ENCODE measurements around the gene P4HA2.

DNA sequence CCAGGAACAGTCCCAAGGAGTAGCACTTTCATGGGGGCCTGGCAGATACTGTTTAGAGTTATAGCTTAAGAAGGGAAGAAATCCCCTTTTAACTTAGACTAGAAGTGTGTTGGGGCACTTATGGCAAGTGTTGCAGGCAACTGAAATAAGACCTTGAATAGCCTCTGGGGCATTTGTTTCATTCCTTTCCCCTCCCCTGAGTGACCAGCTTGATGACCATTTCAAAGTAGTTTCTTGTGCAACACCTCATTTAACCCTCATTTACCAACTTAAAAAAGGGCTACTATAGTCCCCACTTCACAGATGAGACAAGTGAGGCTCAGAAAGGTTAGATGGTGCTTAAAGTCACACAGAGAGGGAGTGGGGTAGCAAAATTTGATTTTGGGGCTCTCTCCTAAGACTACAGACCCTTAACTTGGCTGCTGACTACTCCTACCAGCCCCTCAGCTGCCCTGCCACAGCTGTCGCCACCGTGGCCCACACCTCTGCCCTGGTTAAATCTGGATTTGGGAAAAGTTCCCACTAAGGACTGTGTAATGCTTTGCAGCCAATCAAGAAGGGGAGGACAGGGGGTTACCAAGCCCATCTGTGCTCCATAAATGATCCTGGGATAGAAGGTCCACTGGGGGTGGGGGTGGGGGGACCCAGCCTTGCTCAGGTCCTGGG is 35.4 kb upstream of the P4HA2 start:
- TF ChIP-seq, protein P1, sequence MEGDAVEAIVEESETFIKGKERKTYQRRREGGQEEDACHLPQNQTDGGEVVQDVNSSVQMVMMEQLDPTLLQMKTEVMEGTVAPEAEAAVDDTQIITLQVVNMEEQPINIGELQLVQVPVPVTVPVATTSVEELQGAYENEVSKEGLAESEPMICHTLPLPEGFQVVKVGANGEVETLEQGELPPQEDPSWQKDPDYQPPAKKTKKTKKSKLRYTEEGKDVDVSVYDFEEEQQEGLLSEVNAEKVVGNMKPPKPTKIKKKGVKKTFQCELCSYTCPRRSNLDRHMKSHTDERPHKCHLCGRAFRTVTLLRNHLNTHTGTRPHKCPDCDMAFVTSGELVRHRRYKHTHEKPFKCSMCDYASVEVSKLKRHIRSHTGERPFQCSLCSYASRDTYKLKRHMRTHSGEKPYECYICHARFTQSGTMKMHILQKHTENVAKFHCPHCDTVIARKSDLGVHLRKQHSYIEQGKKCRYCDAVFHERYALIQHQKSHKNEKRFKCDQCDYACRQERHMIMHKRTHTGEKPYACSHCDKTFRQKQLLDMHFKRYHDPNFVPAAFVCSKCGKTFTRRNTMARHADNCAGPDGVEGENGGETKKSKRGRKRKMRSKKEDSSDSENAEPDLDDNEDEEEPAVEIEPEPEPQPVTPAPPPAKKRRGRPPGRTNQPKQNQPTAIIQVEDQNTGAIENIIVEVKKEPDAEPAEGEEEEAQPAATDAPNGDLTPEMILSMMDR (conservative IDR thresholded peaks at IDR 0.05; ENCODE audit: low read depth, low read length), result no peak
- TF ChIP-seq EZH2 (IDR thresholded peaks at IDR 0.05; ENCODE audit: low read length, unreplicated experiment), result no peak
